ENCODE measurements around the gene RPUSD4. TPM values are rescaled to one million over a fixed set of nuclear protein-coding genes. Genes with fewer than 3 reads are reported as not detected.

RPUSD4 gene
- total and polyA plus RNA-seq, 9 of the 15 experiments (the other 6 are each of a cell fraction or from before 2014, with no cell fraction given): 27.4 to 56.2 (median 44.6) TPM

GRCh38 chr11:126211236-126212088 is at the start of gene RPUSD4, which contains the start of gene FAM118B (continued):
- TF ChIP-seq SPI1 (IDR thresholded peaks at IDR 0.05; ENCODE audit: borderline replicate concordance, low read depth, low read length) (no peak), ZNF408 (CRISPR knock-in tag; IDR thresholded peaks at IDR 0.05; ENCODE audit: low read depth) (no peak), DPF2 (IDR thresholded peaks at IDR 0.05) (no peak; the same call in 1 of the 2 replicates), TAL1 (IDR thresholded peaks at IDR 0.05) (no peak), ZNF165 (CRISPR knock-in tag; IDR thresholded peaks at IDR 0.05; ENCODE audit: borderline replicate concordance) (no peak), ZNF143 (CRISPR knock-in tag; IDR thresholded peaks at IDR 0.05) (0 out of 2 replicates have a peak, but pooled peaks have one; percentile 15), CBFA2T2 (conservative IDR thresholded peaks at IDR 0.05) (peak; percentile 99), ZNF140 (CRISPR knock-in tag; IDR thresholded peaks at IDR 0.05) (no peak), SIN3A (IDR thresholded peaks at IDR 0.05; ENCODE audit: borderline replicate concordance in 2 of 2, control insufficient read depth in 1 of 2, low read depth in 2 of 2, low read length in 2 of 2) (peak; percentile 93 to 96), KLF13 (tag; IDR thresholded peaks at IDR 0.05; ENCODE audit: borderline replicate concordance, low read depth) (peak; percentile 50), TEAD4 (IDR thresholded peaks at IDR 0.05; ENCODE audit: low read length) (no peak), TEAD4 (CRISPR knock-in tag; IDR thresholded peaks at IDR 0.05; ENCODE audit: borderline replicate concordance) (no peak), POLR2H (tag; IDR thresholded peaks at IDR 0.05; ENCODE audit: low read depth) (peak; percentile 28; the same call in 1 of the 2 replicates), NRF1 (conservative IDR thresholded peaks at IDR 0.05 in 1 of 2, IDR thresholded peaks at IDR 0.05 in 1 of 2) (peak; percentile 97 to 98), TFAM (CRISPR knock-in tag; conservative IDR thresholded peaks at IDR 0.05) (no peak), SMARCA4 (IDR thresholded peaks at IDR 0.05) (no peak), GTF2A2 (tag; IDR thresholded peaks at IDR 0.05) (no peak)
- TF ChIP-seq, protein P1, sequence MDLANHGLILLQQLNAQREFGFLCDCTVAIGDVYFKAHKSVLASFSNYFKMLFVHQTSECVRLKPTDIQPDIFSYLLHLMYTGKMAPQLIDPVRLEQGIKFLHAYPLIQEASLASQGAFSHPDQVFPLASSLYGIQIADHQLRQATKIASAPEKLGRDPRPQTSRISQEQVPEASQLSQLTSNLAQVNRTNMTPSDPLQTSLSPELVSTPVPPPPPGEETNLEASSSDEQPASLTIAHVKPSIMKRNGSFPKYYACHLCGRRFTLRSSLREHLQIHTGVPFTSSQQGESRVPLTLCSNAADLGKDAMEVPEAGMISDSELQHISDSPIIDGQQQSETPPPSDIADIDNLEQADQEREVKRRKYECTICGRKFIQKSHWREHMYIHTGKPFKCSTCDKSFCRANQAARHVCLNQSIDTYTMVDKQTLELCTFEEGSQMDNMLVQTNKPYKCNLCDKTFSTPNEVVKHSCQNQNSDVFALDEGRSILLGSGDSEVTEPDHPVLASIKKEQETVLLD (IDR thresholded peaks at IDR 0.05): peak; percentile 87
- TF ChIP-seq, protein P2, sequence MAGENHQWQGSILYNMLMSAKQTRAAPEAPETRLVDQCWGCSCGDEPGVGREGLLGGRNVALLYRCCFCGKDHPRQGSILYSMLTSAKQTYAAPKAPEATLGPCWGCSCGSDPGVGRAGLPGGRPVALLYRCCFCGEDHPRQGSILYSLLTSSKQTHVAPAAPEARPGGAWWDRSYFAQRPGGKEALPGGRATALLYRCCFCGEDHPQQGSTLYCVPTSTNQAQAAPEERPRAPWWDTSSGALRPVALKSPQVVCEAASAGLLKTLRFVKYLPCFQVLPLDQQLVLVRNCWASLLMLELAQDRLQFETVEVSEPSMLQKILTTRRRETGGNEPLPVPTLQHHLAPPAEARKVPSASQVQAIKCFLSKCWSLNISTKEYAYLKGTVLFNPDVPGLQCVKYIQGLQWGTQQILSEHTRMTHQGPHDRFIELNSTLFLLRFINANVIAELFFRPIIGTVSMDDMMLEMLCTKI (IDR thresholded peaks at IDR 0.05; ENCODE audit: partially characterized antibody): no peak
- TF ChIP-seq, protein P3, sequence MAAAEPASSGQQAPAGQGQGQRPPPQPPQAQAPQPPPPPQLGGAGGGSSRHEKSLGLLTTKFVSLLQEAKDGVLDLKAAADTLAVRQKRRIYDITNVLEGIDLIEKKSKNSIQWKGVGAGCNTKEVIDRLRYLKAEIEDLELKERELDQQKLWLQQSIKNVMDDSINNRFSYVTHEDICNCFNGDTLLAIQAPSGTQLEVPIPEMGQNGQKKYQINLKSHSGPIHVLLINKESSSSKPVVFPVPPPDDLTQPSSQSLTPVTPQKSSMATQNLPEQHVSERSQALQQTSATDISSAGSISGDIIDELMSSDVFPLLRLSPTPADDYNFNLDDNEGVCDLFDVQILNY (CRISPR knock-in tag; IDR thresholded peaks at IDR 0.05): no peak

Data from K562 (cell line).